Neural progenitor cell (in vitro differentiated cells): ENCODE measurements around the gene GMPR. TPM values are rescaled to one million over a fixed set of nuclear protein-coding genes. Genes with fewer than 3 reads are reported as not detected.

Source experiments
- DNase-seq: peaks from one replicate; pipeline ENCODE4 v3.0.0-alpha.2; 2016; ENCODE audit warnings: low spot score
- H2AFZ ChIP-seq: fragments of 200-600 bp; sonication (generic); replicated peaks from 2 replicates; pipeline ENCODE4 v1.6.1; 2016; ENCODE audit warnings: antibody characterized with exemption
- H3F3A ChIP-seq: fragments of 200-600 bp; sonication (generic); 2 replicates; pipeline ENCODE4 v1.6.1; 2016; ENCODE audit warnings: antibody characterized with exemption, low read depth
- H3K27ac ChIP-seq: fragments of 200-600 bp; sonication (generic); 2 replicates; pipeline ENCODE4 v1.5.1; 2016; ENCODE audit warnings: mild to moderate bottlenecking
- H3K27me3 ChIP-seq: fragments of 200-600 bp; sonication (generic); 2 replicates; pipeline ENCODE4 v1.6.1; 2016; ENCODE audit warnings: mild to moderate bottlenecking, moderate library complexity
- H3K36me3 ChIP-seq: fragments of 200-600 bp; sonication (generic); 2 replicates; pipeline ENCODE4 v1.5.1; 2016
- H3K4me1 ChIP-seq: fragments of 200-600 bp; sonication (generic); 2 replicates; pipeline ENCODE4 v1.6.1; 2016; ENCODE audit warnings: mixed run types
- H3K4me2 ChIP-seq: fragments of 200-600 bp; sonication (generic); 2 replicates; pipeline ENCODE4 v1.6.1; 2016
- H3K4me3 ChIP-seq: fragments of 200-600 bp; sonication (generic); 2 replicates; pipeline ENCODE4 v1.5.1; 2016
- H3K79me2 ChIP-seq: fragments of 200-600 bp; sonication (generic); 2 replicates; pipeline ENCODE4 v1.6.1; 2016; ENCODE audit warnings: low read depth
- H3K9ac ChIP-seq: fragments of 200-600 bp; sonication (generic); 2 replicates; pipeline ENCODE4 v1.6.1; 2016
- H3K9me3 ChIP-seq: fragments of 200-600 bp; sonication (generic); 2 replicates; pipeline ENCODE4 v1.5.1; 2016; ENCODE audit warnings: low read depth
- H4K20me1 ChIP-seq: fragments of 200-600 bp; sonication (generic); 2 replicates; pipeline ENCODE4 v1.6.1; 2016; ENCODE audit warnings: low read depth
- H3K27ac Mint-ChIP-seq: 3 replicates; pipeline ENCODE4 v1.8.0; 2021; ENCODE audit warnings: mixed read lengths
- H3K27me3 Mint-ChIP-seq: 2 replicates; pipeline ENCODE4 v1.8.0; 2022; ENCODE audit warnings: low read depth, mild to moderate bottlenecking, inconsistent platforms, moderate library complexity, mixed read lengths; ENCODE audit not compliant: insufficient read depth
- H3K36me3 Mint-ChIP-seq: 3 replicates; pipeline ENCODE4 v1.8.0; 2021; ENCODE audit warnings: mixed read lengths
- H3K4me1 Mint-ChIP-seq: 3 replicates; pipeline ENCODE4 v1.8.0; 2021; ENCODE audit warnings: mixed read lengths
- H3K4me3 Mint-ChIP-seq: 3 replicates; pipeline ENCODE4 v1.8.0; 2021; ENCODE audit warnings: mild to moderate bottlenecking, moderate library complexity, mixed read lengths
- H3K9me3 Mint-ChIP-seq: 3 replicates; pipeline ENCODE4 v1.8.0; 2020; ENCODE audit warnings: mixed read lengths
- EZH2 ChIP-seq: fragments of 200-600 bp; sonication (generic); IDR thresholded peaks from 2 replicates; pipeline ENCODE4 v1.6.1; 2017; ENCODE audit warnings: antibody characterized with exemption, mild to moderate bottlenecking, moderate library complexity
- EZH2phosphoT487 ChIP-seq: fragments of 200-600 bp; sonication (generic); IDR thresholded peaks from 2 replicates; pipeline ENCODE4 v1.6.1; 2017; ENCODE audit warnings: antibody characterized with exemption
- total RNA-seq: library from RNA; depleted of rRNA; stranded (reverse); fragments of >200 nt; gene quantifications from 2 replicates; pipeline ENCODE4 v1.2.3, GENCODE V29; 2015; ENCODE audit warnings: low replicate concordance
- TF ChIP-seq, protein P1 (sequence below): fragments of 200-600 bp; sonication (generic); IDR thresholded peaks from 2 replicates; pipeline ENCODE4 v1.5.1; 2017; ENCODE audit warnings: antibody characterized with exemption, mild to moderate bottlenecking

Gene GMPR
- total RNA-seq, 1 donor from 2014 or later: not detected

DNA sequence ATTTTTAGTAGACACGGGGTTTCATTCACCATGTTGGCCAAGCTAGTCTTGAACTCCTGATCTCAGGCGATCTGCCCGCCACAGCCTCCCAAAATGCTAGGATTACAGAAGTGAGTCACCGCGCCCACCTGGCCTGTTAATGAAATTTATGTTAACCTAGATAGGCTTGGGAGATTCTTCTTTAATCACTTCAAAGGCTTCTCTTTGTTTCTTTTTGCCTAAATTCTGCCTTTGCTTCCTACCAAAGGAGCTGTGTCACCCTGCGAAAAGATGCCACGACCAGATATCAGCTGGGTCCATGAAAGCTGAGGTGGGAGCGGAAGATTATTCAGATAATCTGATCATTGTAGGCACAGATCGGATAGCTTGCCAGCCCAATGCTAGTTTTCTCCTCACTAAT lies 75.3 kb downstream of the GMPR start:
- no peaks in the 10 kb centered on the region for H3K9me3 ChIP-seq
- H3K27ac ChIP-seq: no peak overlapping the region
- H2AFZ ChIP-seq: no peak overlapping the region
- no peaks in the 10 kb centered on the region for H3K4me1 ChIP-seq
- no peaks in the 10 kb centered on the region for H3K79me2 ChIP-seq
- H3K27me3 ChIP-seq: no peaks in the 10 kb centered on the region
- no peaks in the 10 kb centered on the region for H4K20me1 ChIP-seq
- TF ChIP-seq, protein P1, sequence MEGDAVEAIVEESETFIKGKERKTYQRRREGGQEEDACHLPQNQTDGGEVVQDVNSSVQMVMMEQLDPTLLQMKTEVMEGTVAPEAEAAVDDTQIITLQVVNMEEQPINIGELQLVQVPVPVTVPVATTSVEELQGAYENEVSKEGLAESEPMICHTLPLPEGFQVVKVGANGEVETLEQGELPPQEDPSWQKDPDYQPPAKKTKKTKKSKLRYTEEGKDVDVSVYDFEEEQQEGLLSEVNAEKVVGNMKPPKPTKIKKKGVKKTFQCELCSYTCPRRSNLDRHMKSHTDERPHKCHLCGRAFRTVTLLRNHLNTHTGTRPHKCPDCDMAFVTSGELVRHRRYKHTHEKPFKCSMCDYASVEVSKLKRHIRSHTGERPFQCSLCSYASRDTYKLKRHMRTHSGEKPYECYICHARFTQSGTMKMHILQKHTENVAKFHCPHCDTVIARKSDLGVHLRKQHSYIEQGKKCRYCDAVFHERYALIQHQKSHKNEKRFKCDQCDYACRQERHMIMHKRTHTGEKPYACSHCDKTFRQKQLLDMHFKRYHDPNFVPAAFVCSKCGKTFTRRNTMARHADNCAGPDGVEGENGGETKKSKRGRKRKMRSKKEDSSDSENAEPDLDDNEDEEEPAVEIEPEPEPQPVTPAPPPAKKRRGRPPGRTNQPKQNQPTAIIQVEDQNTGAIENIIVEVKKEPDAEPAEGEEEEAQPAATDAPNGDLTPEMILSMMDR: no peak
- TF ChIP-seq EZH2phosphoT487 (no peak), EZH2 (no peak)
- no peaks in the 10 kb centered on the region for H3F3A ChIP-seq
- H3K4me1 Mint-ChIP-seq: peaks cover 12% of the 10 kb centered on the region
- H3K4me2 ChIP-seq: no peak overlapping the region
- DNase-seq: no peak
- H3K27me3 Mint-ChIP-seq: no peaks in the 10 kb centered on the region
- H3K4me3 ChIP-seq: no peak overlapping the region
- H3K27ac Mint-ChIP-seq: no peak overlapping the region
- no peaks in the 10 kb centered on the region for H3K36me3 Mint-ChIP-seq
- no peak overlapping the region for H3K9ac ChIP-seq
- H3K9me3 Mint-ChIP-seq: peaks cover 3% of the 10 kb centered on the region
- no peaks in the 10 kb centered on the region for H3K36me3 ChIP-seq
- H3K4me3 Mint-ChIP-seq: no peak overlapping the region

DNA sequence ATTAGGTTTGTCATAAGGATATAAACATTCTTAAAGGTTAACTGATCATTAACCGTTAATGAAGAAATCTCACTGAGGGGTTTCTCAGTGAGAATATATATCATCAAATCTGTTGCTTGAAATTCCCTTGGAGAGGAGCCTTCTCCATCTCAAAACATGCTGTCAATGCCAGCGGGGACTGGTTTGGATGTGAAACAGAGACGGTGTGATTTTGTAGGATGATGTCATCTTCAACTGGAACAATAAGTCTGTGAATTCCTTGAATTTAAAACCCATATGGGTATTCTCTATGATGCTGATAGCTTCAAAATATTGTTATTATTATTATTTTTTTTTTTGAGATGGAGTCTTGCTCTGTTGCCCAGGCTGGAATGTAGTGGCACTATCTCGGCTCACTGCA lies 75.9 kb downstream of the GMPR start:
- Mint-ChIP-seq H3K36me3 (no peaks in the 10 kb centered on the region), H3K4me3 (no peak overlapping the region), H3K4me1 (peaks cover 16% of the 10 kb centered on the region), H3K9me3 (peaks cover 3% of the 10 kb centered on the region), H3K27me3 (no peaks in the 10 kb centered on the region), H3K27ac (no peak overlapping the region)
- no peak overlapping the region for H3K4me2 ChIP-seq
- H3K27ac ChIP-seq: no peak overlapping the region
- TF ChIP-seq, protein P1: no peak
- no peak for TF ChIP-seq EZH2phosphoT487
- TF ChIP-seq EZH2: no peak
- H3K4me3 ChIP-seq: no peak overlapping the region
- H3K79me2 ChIP-seq: no peaks in the 10 kb centered on the region
- no peaks in the 10 kb centered on the region for H3K36me3 ChIP-seq
- no peak for DNase-seq
- H4K20me1 ChIP-seq: no peaks in the 10 kb centered on the region
- no peak overlapping the region for H2AFZ ChIP-seq
- H3K4me1 ChIP-seq: no peaks in the 10 kb centered on the region
- no peaks in the 10 kb centered on the region for H3K27me3 ChIP-seq
- no peaks in the 10 kb centered on the region for H3K9me3 ChIP-seq
- no peak overlapping the region for H3K9ac ChIP-seq
- no peaks in the 10 kb centered on the region for H3F3A ChIP-seq

DNA sequence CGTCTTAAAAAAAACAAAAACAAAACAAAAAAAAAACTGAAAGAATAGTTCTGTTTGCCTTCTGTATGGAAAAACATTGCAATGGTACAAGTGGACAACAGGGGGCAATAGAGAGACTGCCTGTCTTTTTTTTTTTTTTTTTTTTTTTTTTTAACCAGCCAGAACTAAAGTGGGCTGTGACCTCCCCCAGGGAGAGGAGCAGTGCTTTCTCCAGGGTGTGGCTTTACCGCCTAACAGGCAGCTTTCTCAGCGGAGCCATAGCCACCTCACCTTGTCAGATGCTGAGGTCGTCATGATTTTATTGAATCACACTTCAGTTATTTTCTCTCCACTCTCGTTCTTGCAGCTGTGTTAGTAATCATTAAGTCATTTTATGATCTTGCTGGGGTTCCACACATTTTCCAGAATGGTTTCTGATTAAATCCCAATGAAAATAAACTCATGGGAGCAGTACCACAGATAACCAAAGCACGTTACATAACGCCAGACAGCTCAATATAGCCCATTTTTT lies 78.4 kb downstream of the GMPR start:
- Mint-ChIP-seq H3K4me1 (peaks cover 23% of the 10 kb centered on the region), H3K27me3 (no peaks in the 10 kb centered on the region), H3K27ac (no peak overlapping the region), H3K9me3 (peaks cover 3% of the 10 kb centered on the region), H3K36me3 (no peaks in the 10 kb centered on the region), H3K4me3 (no peak overlapping the region)
- Histone ChIP-seq H3K36me3 (no peaks in the 10 kb centered on the region), H3K4me2 (no peak overlapping the region), H3K27me3 (no peaks in the 10 kb centered on the region), H3K4me1 (peaks cover 6% of the 10 kb centered on the region), H4K20me1 (no peaks in the 10 kb centered on the region), H3K9ac (no peak overlapping the region), H3F3A (no peaks in the 10 kb centered on the region), H3K9me3 (no peaks in the 10 kb centered on the region), H3K27ac (no peak overlapping the region), H3K4me3 (no peak overlapping the region), H3K79me2 (no peaks in the 10 kb centered on the region), H2AFZ (no peak overlapping the region)
- TF ChIP-seq, protein P1: peak; percentile 82
- TF ChIP-seq EZH2: no peak
- TF ChIP-seq EZH2phosphoT487: no peak
- peak; percentile 69 for DNase-seq
